ENCODE measurements around the gene PRPSAP1.
"Not testable (repeated sequence)": the region's sequence is repeated elsewhere in the genome, so short reads cannot be mapped to it uniquely, and the experiment has no call there.

The PRPSAP1 gene

GRCh38 chr17:76314392-76315227 lies 39.1 kb downstream of the PRPSAP1 start:
- DNase-seq: no peak

- no peak for DNase-seq
Measured at GRCh38 chr17:76312735-76313134, 41.0 kb downstream of the PRPSAP1 start.

- DNase-seq: no peak
Measured at GRCh38 chr17:76309461-76309860, 44.3 kb downstream of the PRPSAP1 start.

DNA sequence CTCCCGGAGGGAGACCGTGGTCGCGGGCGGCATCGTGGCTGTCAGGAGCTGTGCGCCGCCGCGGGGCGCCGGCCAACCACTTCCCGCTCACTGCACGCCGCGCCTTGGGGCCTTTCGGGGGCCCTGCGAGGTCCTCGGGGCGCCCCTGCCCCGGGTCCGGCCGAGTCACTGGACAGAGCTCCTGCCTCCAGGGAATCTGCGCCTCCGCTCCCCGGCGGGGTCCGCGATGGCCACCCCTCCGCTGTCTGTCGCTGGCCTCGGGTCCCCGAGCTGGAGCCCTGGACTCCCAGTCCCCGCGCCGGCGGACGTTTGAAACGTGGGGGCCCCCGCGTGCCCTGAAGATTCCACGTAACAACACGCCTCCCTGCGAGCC lies 45.8 kb downstream of the PRPSAP1 start, which contains the start of gene QRICH2:
Gene QRICH2, minus strand, starts transcription at position 311 of the 373 bp plus-strand sequence. Its CDS starts 278 bp downstream, at position 33.
- DNase-seq: no peak

- DNase-seq: no peak
Measured at GRCh38 chr17:76307299-76307965, 46.3 kb downstream of the PRPSAP1 start.

GRCh38 chr17:76305135-76305454 lies 48.6 kb downstream of the PRPSAP1 start:
- not testable (repeated sequence) for DNase-seq

DNA sequence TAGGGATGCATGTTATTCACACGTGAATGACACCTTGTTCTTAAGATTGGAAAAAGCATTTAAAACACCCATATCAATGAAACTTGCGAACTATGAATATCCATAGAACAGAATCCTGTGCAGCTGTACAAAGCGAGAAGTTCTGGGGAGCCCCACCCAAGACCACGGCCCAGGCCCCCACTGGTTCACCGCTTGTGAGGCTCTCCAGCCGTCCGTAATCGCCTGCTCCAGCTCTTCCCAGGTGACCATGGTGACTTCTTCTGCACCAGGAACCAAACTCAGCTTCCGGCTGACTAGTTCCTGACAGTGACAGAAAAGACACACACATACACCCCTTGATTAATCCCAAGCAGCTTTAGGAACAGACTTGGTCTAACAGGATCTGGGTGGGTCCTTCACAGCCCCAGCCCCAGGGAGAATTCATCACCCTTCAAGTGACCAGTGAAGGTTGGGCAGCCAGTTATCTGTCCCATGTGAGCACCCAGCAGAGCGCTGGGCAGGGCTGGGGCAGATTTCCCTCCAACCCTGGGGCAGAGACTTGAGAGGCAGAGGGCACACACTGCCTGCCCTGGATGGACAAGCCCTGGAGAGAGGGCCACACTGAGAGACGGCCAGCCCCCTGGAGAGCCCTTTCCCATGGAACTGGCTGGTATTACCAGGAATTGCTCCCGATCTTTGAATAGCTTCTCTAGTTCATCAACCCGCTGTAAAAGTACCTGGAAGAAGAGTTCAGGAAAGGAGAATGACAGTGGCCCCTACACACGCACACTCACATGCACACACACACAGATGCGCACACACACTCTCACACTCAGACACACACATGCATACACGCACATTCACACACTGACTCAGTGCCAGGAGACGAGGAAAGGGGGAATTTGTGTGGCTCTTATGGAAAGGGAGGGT lies 49.2 kb downstream of the PRPSAP1 start:
- DNase-seq: no peak

DNA sequence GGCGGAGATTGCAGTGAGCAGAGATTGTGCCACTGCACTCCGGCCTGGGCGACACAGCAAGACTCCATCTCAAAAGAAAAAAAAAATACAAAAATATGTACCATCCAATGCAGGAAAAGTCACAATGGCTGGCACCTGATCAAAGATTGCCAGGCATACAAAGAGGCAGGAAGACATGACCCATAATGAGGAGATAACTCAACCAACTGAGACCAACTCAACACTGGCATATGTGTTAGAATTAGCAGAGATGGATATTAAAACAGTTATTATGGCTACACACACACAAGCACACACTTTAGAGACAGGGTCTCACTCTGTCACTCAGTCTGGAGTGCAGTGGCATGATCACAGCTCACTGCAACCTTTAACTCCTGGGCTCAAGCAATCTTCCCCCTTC lies 56.3 kb downstream of the PRPSAP1 start:
- DNase-seq: no peak

GRCh38 chr17:76296889-76297288 lies 56.8 kb downstream of the PRPSAP1 start:
- DNase-seq: no peak

- DNase-seq: no peak
Measured at GRCh38 chr17:76296186-76296585, 57.5 kb downstream of the PRPSAP1 start.

DNA sequence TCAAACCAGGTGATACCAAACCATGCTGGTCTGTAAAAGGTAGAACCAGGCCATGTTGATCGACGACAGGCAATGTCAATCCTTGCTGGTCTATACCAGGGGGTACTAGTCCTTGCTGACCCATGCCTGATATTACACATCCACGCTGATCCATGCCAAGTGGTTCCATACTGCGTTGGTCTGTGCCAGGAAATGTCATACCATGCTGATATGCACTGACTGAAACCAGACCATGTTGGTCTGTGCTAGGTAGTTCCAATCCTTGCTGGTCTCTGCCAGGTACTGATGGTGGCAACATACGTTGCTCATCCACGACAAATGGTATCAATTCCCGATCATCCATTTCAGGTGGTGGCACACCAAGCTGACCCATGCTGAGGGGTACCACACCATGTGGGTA lies 60.6 kb downstream of the PRPSAP1 start:
- DNase-seq: no peak

GRCh38 chr17:76292567-76292966 lies 61.1 kb downstream of the PRPSAP1 start:
- DNase-seq: no peak

DNA sequence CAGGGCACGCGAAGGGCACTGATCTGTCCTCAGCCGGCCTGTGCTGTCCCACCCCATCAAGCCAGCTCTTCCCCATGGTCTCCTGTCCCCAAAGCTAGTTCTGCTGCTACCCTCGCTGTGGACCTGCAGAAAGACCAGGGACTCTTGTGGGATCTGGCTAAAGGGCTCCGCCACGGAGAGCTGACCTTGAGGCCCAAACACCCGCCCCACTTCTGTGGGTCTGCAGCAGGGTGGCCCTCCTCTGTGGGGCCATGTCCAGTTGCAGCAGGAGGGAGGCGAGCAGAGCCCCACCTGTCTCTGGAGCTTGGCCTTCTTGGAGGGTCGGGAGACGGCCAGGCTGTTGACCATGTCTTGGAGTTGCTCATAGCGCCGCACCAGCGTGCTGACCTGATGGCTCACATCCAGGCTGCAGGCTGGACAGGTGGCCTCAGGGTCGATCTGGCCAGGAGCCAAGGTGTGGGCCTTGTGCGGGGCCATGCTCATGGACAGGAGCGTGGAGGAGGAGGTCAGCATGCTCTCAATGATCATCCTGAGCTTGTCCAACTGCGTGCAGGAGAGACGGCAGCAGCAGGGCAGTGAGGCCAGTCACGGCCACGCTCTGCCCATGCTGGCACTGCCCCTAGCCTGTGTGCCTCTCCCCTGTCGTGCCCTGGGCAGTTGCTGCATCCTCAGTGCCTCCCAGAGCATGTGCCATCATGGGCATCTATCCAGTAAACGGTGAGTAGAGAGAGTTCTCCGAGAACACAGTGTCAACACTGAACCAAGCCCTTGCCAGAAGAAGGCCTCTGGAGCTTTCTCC lies 71.9 kb downstream of the PRPSAP1 start:
- no peak for DNase-seq

DNA sequence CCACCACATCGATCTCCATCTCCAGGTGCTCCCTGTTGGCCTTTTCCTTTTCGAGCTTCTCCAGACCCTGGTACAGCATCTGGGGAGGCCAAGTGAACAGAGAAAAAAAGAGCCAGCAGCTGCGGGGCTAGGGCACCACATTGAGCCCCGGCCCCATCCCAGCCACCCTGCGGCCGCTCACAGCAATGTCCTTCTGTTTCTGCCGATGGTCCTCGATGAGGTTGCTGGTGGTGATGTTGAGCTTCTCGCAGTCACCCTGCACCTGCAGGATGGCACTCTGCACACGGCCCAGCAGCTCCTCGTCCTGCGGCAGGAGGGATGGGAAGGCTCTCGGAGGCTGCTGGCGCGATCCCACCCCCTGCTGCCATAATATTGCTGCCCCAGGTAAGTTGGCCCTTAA lies 73.1 kb downstream of the PRPSAP1 start:
- DNase-seq: no peak

DNA sequence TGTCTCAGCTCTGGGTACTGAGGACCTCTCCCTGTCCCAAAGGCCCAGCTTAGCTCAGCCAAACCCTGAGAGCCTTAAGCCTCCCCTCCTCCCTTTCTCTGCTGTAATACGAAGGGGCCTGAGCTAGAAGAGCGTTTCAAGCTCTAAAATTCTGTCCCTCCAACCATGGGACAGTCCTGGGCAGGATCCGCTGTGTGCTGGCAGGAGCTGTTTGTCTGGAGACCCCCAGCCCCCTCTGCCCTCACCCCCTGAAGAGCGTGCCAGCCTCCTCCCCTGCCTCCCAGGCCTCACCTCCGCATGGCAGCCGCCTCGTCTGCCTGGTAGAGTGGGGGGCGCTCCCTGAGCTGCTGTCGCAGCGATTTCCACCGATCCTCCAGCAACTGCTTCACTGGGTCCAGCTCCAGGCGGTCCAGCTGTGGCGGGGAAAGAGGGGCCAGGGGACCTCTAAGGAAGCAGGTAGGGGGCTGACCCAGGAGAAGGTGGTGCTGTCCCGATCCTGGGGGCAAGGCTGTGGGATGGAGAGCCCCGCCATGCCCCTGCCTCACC lies 73.9 kb downstream of the PRPSAP1 start:
- no peak for DNase-seq

- DNase-seq: peak; percentile 89
Measured at GRCh38 chr17:76278952-76279741, 74.6 kb downstream of the PRPSAP1 start.

- no peak for DNase-seq
Measured at GRCh38 chr17:76278268-76278908, 75.3 kb downstream of the PRPSAP1 start.

- no peak for DNase-seq
Measured at GRCh38 chr17:76277300-76278267, 76.1 kb downstream of the PRPSAP1 start.

GRCh38 chr17:76276461-76277299 lies 77.0 kb downstream of the PRPSAP1 start:
- no peak for DNase-seq
